ENCODE results near the gene TRIP11. TPM values are rescaled to one million over a fixed set of nuclear protein-coding genes. Genes with fewer than 3 reads are reported as not detected.

The TRIP11 gene
- total RNA-seq, 1 donor from 2014 or later, result 68.9 TPM

- intact Hi-C loops (cut with DNase I), result no loop called here
- no peak overlapping the region for H3K27ac ChIP-seq
- H3K9me3 ChIP-seq, result no peaks in the 10 kb centered on the region
- no peaks in the 10 kb centered on the region for H3K27me3 ChIP-seq
- peaks cover 15% of the 10 kb centered on the region for H3K4me1 ChIP-seq
- ATAC-seq (no peak), DNase-seq (no peak)
- H3K4me3 ChIP-seq, result no peak overlapping the region
- TF ChIP-seq CTCF (IDR thresholded peaks at IDR 0.05), result no peak
- peaks cover 1% of the 10 kb centered on the region for H3K36me3 ChIP-seq
Measured at GRCh38 chr14:91927191-91927590, 112.7 kb downstream of the TRIP11 start.

- intact Hi-C loops (cut with DNase I), result no loop called here
- H3K27ac ChIP-seq, result no peak overlapping the region
Measured at GRCh38 chr14:91926131-91926890, 113.5 kb downstream of the TRIP11 start.

GRCh38 chr14:91925727-91926121, 114.1 kb downstream of the TRIP11 start:
- ATAC-seq (no peak), DNase-seq (no peak)
- H3K4me3 ChIP-seq, result no peak overlapping the region
- no peaks in the 10 kb centered on the region for H3K9me3 ChIP-seq
- H3K27me3 ChIP-seq, result no peaks in the 10 kb centered on the region
- TF ChIP-seq CTCF (IDR thresholded peaks at IDR 0.05), result no peak
- intact Hi-C loops (cut with DNase I), result no loop called here
- peaks cover 15% of the 10 kb centered on the region for H3K4me1 ChIP-seq
- no peaks in the 10 kb centered on the region for H3K36me3 ChIP-seq
- H3K27ac ChIP-seq, result peak overlapping the region; percentile 68

More at GRCh38 chr14:91926131-91926890, 113.5 kb downstream of the TRIP11 start:
- H3K4me3 ChIP-seq, result no peak overlapping the region
- no peaks in the 10 kb centered on the region for H3K36me3 ChIP-seq
- DNase-seq, result no peak
- peaks cover 15% of the 10 kb centered on the region for H3K4me1 ChIP-seq
- no peaks in the 10 kb centered on the region for H3K9me3 ChIP-seq
- ATAC-seq, result peak; percentile 50
- TF ChIP-seq CTCF (IDR thresholded peaks at IDR 0.05), result no peak
- no peaks in the 10 kb centered on the region for H3K27me3 ChIP-seq

GRCh38 chr14:91925001-91925726, 114.7 kb downstream of the TRIP11 start:
- DNase-seq (no peak), ATAC-seq (no peak)
- Histone ChIP-seq H3K27me3 (no peaks in the 10 kb centered on the region), H3K27ac (peak overlapping the region; percentile 68), H3K36me3 (no peaks in the 10 kb centered on the region), H3K4me1 (peaks cover 15% of the 10 kb centered on the region), H3K4me3 (no peak overlapping the region), H3K9me3 (no peaks in the 10 kb centered on the region)
- intact Hi-C loops (cut with DNase I), result no loop called here
- TF ChIP-seq CTCF (IDR thresholded peaks at IDR 0.05), result no peak

- no peak for DNase-seq
- peaks cover 13% of the 10 kb centered on the region for H3K4me1 ChIP-seq
- no peaks in the 10 kb centered on the region for H3K9me3 ChIP-seq
- intact Hi-C loops (cut with DNase I), result no loop called here
- H3K27me3 ChIP-seq, result no peaks in the 10 kb centered on the region
- no peaks in the 10 kb centered on the region for H3K36me3 ChIP-seq
- no peak overlapping the region for H3K4me3 ChIP-seq
- ATAC-seq, result no peak
- no peak for TF ChIP-seq CTCF (IDR thresholded peaks at IDR 0.05)
- no peak overlapping the region for H3K27ac ChIP-seq
Measured at GRCh38 chr14:91920526-91920925, 119.3 kb downstream of the TRIP11 start.

Data from upper lobe of right lung (tissue), 1 donor.